Stimulated activated CD4-positive, alpha-beta T cell treated with anti-CD3 and anti-CD28 coated beads, TNF-alpha, amount 100 ng/mL, for 4 hours (primary cell): ENCODE data around the gene ST6GAL1.
"Not testable (repeated sequence)": the region's sequence is repeated elsewhere in the genome, so short reads cannot be mapped to it uniquely, and the experiment has no call there.

Experiments
- DNase-seq, 3 experiments: peaks; one replicate each; pipeline ENCODE4 v3.0.0-alpha.2; 2020; ENCODE audit warnings: low read depth in 3 of 3

Gene ST6GAL1

GRCh38 chr3:186940967-186941366 lies 10.6 kb downstream of the ST6GAL1 start:
- no peak for DNase-seq

- no peak for DNase-seq
Observed at GRCh38 chr3:186942168-186942567, 11.8 kb downstream of the ST6GAL1 start.

DNA sequence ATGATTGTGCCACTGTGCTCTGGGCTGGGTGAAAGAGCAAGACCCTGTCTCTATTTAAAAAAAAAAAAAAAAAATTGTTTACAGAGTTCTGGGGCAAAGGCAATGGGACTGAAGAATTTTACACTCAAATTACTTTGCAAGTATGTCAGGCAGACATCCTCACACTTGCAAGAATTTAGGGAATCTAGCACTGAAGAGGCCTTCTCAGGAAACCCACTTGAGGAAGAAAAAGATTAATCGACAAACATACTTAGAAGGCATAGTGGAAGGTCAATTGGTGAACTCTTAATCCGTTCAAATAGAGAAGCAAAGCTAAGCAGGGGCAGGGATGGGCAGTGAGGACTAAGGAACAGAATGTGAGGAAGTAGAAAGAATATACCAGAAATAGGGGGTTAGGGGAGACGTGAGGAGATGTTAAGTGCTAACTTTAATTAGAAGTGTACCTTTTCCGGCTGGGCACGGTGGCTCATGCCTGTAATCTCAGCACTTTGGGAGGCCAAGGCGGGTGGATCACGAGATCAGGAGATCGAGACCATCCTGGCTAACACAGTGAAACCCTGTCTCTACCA lies 15.0 kb downstream of the ST6GAL1 start:
- DNase-seq = no peak

DNA sequence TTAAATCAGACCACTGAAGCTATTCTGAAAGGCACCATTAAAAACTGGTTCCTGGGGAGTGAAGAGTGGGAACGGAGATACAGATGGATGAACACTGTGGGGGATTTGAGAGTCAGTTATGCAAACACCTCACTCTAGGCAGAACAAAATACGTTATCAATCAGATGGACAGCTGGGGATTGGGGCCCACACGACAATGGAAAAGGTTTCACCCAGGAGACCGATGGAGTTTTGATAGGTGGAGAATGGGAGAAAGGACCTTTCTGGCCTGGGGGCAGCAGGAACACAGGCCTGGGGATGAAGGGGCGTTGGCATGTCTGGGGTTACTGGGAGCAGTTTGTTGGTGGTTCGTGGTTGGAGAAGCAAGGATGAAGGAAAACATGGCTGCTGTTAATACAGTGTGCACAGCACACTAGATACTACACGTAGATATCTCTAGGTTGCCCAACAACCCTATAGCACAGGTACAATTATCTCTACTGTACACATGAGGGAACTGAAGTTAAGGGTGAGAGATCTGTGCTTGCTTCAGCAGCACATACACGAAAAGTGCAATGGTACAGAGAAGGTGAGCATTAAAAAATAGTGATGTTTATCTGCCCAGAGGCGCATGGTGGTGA lies 16.5 kb downstream of the ST6GAL1 start:
- no peak for DNase-seq

GRCh38 chr3:186949281-186949982 lies 19.1 kb downstream of the ST6GAL1 start:
- DNase-seq = no peak

- DNase-seq = no peak
Observed at GRCh38 chr3:186950402-186951093, 20.2 kb downstream of the ST6GAL1 start.

- no peak for DNase-seq
Observed at GRCh38 chr3:186951640-186952552, 21.6 kb downstream of the ST6GAL1 start.

DNA sequence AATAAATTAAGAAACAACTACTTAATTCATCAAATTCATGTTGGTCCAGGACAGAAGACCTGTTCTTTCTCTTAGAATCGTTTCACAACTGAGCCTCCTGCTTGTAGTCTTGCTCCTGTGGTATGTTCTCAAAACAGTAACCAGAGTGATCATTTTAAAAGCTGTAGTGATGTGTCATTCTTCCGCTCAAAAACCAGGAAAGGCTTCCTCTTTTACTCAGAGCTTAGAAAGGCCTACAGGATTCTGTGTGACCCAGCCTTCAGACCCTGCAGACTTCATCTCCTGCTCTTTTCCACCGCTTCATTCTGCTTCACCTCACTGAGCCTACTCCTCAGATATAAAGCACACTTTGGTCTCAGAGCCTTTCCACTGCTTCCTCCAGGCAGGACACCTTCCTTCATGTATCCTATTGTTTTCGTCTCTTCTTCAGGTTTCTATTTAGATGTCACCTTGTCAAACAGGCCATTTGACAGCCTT lies 22.7 kb downstream of the ST6GAL1 start:
- no peak for DNase-seq

DNA sequence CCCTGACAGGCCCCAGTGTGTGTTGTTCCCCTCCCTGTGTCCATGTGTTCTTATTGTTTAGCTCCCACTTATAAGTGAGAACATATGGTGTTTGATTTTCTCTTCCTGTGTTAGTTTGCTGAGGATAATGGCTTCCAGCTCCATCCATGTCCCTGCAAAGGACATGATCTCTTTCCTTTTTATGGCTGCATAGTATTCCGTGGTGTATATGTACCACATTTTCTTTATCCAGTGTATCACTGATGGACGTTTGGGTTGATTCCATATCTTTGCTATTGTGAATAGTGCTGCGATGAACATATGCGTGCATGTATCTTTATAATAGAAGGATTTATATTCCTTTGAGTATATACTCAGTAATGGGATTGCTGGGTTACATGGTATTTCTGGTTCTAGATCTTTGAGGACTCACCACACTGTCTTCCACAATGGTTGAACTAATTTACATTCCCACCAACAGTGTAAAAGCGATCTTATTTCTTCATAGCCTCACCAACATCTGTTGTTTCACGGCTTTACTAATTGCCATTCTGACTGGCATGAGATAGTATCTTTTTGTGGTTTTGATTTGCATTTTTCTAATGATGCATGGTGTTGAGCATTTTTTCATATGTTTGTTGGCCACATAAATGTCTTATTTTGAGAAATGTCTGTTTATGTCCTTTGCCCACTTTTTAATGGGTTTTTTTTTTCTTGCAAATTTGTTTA lies 23.8 kb downstream of the ST6GAL1 start:
- DNase-seq = not testable (repeated sequence)

DNA sequence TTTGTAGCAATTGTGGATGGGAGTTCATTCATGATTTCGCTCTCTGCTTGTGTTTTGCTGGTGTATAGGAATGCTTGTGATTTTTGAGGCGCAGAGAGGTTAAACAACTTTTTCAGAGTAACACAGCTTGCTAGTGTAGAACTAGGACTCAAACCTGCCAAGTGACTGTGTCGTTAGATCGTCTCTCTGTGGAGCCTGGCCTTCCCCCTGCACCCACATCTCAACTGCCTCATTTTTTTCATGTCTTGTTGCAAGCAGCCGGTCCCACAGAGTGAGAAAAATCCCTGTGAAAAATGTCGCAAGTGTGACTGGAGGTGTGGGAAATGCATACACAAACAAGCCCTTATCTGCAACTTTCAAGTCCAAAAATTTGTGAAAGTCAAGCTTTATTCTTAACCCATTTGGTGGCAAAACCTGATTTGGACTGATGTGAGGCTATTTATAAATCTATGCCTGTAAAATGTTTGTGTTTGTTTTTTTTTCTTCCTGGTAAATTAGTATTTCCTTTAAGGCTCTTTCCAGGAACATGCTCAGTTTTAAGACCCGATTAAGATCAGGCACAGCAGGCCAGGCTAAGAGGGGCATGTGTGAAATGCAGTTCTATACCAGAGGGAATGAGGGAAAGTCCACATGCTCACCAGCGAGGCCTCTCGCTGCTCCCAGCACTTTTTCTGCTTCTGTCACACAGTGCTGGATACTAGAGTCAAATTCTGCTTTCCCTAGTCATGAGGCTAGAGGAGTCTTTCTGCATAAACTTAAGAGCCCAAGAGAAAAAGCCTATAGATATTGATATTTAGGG lies 25.8 kb downstream of the ST6GAL1 start:
- DNase-seq = no peak

GRCh38 chr3:186959029-186959624 lies 28.8 kb downstream of the ST6GAL1 start:
- no peak for DNase-seq

- DNase-seq = no peak
Observed at GRCh38 chr3:186960347-186960746, 30.0 kb downstream of the ST6GAL1 start.

DNA sequence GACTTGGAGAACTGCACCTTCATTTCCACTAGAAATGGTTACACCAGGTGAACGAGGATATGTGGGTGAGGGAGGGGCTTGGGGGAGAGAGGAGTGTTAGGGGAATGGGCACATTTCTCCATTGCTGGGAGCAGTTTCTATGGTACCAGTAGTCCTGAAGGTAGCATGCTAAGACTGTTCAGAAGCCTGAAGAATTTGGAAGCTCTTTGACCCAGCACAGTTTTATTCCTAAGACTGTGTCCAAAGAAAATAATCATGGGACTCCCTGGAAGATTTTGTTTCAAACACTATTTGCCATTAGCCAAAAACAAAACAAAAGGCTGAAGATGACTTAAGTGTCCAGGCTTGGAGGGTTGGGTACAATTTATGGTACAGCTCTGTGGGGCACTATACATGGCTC lies 32.1 kb downstream of the ST6GAL1 start:
- DNase-seq = no peak

GRCh38 chr3:186963636-186964035 lies 33.3 kb downstream of the ST6GAL1 start:
- DNase-seq = no peak

DNA sequence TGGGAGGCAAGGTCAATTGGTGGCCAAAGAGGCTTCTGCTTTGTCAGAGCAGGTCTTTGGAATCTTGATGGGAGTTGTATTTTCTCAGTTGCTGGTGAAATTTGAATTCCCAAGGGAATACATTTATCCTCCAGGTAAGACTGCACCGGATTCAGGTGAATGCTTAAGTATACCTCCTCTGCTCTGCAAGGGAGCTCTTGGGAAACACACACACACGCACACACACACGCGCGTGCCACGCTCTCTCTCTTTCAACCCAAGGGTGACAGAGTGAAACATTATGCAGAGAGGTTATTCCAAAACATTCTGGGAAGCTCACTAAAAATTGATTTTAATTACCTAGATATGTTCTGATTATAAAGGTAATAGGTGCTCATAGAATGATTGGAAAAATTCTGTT lies 33.7 kb downstream of the ST6GAL1 start:
- DNase-seq = no peak

DNA sequence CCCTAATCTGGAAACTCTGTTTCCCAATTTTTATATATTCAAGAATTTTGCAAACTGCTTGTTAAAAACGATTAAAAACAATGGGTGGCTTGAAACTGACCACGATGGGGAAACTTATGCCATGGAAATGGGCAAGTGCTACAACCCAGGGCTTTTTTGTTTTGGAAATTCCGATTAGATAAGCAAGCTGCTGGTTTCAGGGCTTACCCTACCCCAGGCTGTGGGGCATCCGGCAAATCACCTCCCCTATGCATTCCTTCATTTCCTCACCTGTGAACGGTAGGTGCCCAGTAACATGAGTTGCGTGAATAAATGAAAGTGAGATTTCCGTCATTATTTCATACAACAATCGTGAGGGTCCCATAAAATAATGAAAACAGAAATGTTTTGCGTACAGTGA lies 34.3 kb downstream of the ST6GAL1 start:
- no peak for DNase-seq

- no peak for DNase-seq
Observed at GRCh38 chr3:186965141-186965879, 35.0 kb downstream of the ST6GAL1 start.

DNA sequence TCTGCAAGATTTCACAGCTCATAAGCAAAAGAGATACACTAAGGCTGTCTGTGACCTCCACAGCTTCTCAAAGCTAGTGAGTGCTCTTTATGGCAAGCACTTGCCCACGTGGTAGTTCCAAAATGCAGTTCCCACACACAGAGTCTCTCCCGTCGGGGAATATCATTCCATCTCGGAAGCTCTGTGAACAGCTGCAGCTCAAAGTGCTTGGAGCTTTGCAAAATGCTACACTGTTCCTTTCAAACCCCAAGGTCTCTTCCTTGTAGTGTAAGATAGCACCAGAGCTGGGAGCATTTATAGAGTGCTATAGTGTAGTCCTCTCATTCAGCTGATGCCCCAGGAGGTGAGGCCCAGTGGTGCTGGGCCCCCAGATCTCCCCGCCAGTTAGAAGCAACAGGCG lies 36.1 kb downstream of the ST6GAL1 start:
- no peak for DNase-seq

DNA sequence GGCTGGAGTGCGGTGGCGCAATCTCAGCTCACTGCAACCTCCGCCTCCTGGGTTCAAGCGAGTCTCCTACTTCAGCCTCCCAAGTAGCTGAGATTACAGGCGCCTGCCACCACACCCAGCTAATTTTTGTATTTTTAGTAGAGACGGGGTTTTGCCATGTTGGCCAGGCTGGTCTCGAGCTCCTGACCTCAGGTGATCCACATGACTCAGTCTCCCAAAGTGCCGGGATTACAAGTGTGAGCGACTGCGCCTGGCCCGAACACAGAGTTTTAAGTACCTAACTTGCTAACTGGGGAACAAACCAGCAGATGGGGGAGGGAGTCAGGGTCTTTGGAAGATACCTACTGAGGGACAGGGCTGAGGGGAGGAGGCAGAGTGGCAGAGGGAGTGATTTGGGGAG lies 36.9 kb downstream of the ST6GAL1 start:
- not testable (repeated sequence) for DNase-seq
